Measurements from ENCODE around the gene RFNG. TPM values are rescaled to one million over a fixed set of nuclear protein-coding genes. Genes with fewer than 3 reads are reported as not detected.

The RFNG gene, protein sequence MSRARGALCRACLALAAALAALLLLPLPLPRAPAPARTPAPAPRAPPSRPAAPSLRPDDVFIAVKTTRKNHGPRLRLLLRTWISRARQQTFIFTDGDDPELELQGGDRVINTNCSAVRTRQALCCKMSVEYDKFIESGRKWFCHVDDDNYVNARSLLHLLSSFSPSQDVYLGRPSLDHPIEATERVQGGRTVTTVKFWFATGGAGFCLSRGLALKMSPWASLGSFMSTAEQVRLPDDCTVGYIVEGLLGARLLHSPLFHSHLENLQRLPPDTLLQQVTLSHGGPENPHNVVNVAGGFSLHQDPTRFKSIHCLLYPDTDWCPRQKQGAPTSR
- 10 to 100 TPM; 34.4 to 35.7 (median 34.4) TPM for polyA plus RNA-seq (ENCODE audit: insufficient read length in 3 of 3)

GRCh38 chr17:82051776-82052637 lies at the start of gene RFNG, which contains the start of gene GPS1:
Gene RFNG (minus strand): TSS chr17:82051811. CDS start chr17:82051766, 45 bp downstream.
Gene GPS1 (plus strand): TSS chr17:82051898. CDS start chr17:82051932, 34 bp downstream.
- DNase-seq (ENCODE audit: low read depth in 3 of 3, low spot score in 2 of 3): no peak

- no peak for DNase-seq (ENCODE audit: low read depth in 3 of 3, low spot score in 2 of 3)
Observed at GRCh38 chr17:82101301-82101715, 49.7 kb upstream of the RFNG start.

- no peak for DNase-seq (ENCODE audit: low read depth in 3 of 3, low spot score in 2 of 3)
Observed at GRCh38 chr17:82100502-82101298, 49.1 kb upstream of the RFNG start.

GRCh38 chr17:82098939-82099763 lies 47.5 kb upstream of the RFNG start:
- DNase-seq (ENCODE audit: low read depth in 3 of 3, low spot score in 2 of 3): no peak

GRCh38 chr17:82098169-82098938 lies 46.7 kb upstream of the RFNG start, which contains the start of gene FASN:
Gene FASN (minus strand): TSS chr17:82098236. CDS start chr17:82096445, 1,791 bp downstream.
- DNase-seq (ENCODE audit: low read depth in 3 of 3, low spot score in 2 of 3): peak; percentile 67 to 87 (median 83)

DNA sequence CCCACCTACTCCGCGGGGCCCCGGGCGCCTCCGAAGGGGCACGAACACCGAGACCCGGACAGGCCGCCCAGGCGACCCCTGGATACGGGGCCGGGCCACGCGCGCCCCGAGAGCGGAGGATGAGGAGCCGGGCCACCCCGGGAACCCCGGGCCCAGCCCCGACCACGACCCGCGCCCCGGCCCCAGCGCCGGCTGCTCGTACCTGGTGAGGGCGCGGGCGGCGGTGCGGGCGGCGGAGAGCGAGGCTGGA lies 46.2 kb upstream of the RFNG start:
- DNase-seq (ENCODE audit: low read depth in 3 of 3, low spot score in 2 of 3): no peak

DNA sequence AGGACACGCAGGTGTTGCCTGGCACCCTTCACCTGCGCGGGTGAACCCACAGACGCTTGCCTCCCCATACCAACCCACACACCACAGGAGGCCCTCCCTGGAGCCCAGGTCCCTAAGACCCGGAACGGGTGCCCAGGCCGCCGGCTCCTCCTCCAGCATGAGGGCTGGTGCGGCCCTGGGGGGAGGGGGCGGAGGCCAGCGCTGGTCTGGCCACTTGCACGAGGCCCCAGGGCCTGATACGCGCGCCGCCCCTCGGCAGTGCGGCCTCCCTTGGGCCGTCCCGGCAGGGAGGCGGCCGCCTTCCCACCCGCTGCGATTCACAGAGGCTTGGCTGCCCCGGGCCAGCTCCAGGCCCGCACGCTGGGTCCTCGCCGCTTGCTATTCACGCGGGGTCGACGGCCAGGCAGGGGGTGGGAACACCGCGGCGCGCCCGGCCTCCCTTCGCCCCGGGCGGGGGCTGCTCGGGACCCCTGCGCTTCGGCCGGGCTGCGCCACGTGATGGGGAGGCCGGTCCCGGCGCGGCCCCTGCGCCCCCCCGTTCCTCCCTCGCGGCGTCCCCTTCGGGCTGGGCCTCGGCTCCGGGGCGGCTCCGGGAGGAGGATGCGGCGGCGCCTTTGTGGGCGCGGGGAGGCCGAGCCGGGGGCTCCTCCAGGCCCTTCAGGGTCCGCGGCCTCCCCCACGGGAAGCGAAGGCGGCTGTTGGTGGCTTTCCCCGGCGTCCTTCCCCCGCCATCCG lies 45.7 kb upstream of the RFNG start:
- DNase-seq (ENCODE audit: low read depth in 3 of 3, low spot score in 2 of 3): no peak

DNA sequence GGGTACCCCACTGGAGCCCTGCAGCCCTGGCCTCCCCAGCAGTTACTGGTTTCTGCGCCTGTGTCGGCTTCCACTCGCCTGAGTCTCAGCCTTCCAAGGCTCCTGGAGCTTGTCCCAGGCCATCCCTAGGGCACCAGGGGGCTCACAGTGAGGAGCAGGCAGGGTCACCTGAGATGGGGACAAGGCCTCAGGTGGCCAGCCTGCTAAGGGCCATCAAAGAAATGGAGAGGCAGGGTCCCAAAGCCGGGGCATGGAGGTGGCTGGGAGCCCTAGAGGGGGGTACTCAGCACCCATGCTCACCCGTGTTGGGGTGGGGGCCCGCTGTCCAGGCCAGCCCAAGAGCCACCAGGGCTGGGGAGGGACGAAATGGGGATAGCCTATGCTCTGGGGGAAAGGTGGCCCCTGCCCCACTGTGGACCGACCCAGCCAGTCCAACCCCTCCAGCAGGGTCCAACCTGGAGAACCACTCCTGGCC lies 45.1 kb upstream of the RFNG start:
- DNase-seq (ENCODE audit: low read depth in 3 of 3, low spot score in 2 of 3): no peak

DNA sequence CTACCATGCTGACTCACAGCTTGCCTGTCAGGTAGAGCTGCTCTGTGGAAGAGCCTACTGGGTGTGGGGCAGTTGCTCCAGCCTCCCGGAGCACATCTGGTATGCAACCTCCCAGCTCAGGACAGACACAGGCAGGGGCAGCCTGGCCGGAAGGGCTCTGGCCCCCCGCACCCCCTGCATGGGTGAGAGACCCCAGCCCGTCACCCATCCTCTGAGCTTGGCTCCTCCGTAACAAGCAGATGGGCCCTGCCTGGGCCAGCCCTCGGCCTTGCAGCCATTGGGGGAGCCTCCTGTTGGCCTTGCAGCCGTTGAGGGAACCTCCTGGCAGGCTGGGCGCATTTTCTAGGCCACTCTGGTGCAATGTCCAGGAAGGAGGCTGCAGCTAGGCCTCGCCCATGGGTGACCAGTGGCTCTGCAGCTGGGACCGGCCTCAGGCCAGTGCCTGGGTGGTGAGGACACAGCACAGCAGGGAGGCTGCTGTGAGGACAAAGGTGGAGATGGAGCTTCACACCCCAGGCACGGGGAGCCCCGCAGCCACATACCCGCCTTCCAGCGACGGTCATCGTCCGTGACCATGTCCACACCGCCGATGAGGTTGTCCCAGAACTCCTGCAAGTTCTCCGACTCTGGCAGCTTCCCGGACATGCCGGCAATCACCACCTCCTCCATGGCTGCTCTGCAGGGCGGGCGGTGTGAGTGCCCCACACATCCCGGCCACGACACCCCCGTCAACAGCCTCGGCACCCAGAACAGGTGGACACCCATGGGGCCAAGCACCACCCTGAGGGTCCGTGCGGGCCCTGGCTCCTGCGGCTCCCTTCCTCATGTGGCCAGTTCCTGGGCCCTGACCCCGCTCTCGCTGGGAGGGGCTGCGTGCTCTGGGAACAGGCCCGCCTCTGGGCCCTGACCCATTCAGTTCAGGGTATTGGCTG lies 44.4 kb upstream of the RFNG start:
- DNase-seq (ENCODE audit: low read depth in 3 of 3, low spot score in 2 of 3): no peak

DNA sequence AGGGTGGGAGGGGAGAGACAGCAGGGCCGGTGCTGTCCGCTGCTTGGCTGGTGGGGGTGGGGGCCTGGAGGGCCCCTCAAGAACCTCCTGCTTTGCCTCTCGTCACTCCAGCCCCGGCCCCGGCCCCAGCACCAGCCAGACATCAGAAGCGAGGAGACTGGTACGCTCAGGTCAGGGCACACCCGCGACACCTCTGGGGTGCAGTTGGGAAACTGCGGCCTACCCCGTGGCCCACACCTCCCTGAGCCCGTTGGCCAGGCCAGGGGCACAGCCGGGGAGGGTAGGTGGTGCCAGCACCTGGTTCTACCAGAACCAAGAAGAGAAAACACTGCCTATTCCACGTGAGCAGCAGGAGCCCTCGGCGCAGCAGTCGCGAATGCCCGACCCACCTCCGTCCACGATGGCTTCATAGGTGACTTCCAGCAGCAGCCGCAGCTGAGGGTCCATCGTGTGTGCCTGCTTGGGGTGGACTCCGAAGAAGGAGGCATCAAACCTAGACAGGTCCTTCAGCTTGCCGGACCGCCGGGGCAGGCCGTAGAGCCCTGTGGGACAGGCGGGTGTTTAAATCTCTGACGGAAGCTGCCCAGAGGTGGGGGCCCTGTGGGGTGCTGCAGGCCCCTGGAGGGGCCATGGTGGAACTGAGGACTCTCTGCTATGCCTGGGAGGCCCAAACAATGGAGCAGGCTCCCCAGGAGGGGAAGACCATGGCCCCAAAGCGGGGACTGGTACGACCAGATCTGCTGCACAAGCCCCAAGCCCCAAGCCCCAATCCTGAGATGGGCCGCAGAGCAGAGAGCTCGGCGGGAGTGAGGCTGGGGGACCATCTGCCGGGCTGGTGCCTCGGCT lies 43.5 kb upstream of the RFNG start:
- DNase-seq (ENCODE audit: low read depth in 3 of 3, low spot score in 2 of 3): no peak

DNA sequence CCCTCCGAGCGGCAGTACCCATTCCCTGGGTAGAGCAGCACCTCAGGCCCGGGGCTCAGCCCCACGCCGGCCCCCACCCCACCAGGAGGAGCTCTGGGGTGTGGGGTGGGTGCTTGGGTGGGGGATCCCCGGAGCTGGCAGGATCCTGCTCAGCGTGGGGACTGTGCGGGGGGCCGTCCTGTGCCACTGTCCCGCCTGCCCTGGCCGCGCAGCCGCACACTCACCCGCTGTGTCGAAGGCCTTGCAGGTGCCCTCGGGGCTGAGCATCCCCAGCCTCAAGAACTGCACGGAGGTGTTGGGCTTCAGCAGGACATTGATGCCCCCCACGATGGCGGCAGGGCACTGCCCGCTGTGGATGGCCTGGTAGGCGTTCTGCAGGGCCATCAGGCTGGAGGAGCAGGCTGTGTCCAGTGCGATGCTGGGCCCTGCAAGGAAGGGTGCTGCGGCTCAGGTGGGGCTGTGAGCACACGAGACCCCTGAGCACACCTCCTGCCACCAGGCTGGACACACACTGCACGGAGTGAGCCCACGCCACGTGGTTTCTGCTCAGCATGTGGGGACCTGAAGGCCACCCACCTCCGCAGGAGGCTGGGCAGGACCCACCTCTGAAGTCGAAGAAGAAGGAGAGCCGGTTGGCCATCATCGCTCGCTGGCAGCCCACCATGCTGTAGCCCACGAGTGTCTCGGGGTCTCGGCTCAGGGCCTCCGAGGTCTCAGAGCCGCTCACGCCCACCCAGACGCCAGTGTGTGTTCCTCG lies 41.6 kb upstream of the RFNG start:
- DNase-seq (ENCODE audit: low read depth in 3 of 3, low spot score in 2 of 3): no peak

- DNase-seq (ENCODE audit: low read depth in 3 of 3, low spot score in 2 of 3): no peak
Observed at GRCh38 chr17:82092628-82092994, 41.0 kb upstream of the RFNG start.

- no peak for DNase-seq (ENCODE audit: low read depth in 3 of 3, low spot score in 2 of 3)
Observed at GRCh38 chr17:82092094-82092586, 40.5 kb upstream of the RFNG start.

- DNase-seq (ENCODE audit: low read depth in 3 of 3, low spot score in 2 of 3): no peak
Observed at GRCh38 chr17:82091264-82092066, 39.9 kb upstream of the RFNG start.

Data from right renal cortex interstitium (tissue), 3 donors.